Suppressor macrophage (primary cell): Measurements from ENCODE around the gene ZDBF2.
"Not testable (repeated sequence)": the region's sequence is repeated elsewhere in the genome, so short reads cannot be mapped to it uniquely, and the experiment has no call there.

Experiments used
- DNase-seq, 4 experiments: peaks; one replicate each; pipeline ENCODE4 v3.0.0-alpha.2; 2020 to 2022

The ZDBF2 gene

DNA sequence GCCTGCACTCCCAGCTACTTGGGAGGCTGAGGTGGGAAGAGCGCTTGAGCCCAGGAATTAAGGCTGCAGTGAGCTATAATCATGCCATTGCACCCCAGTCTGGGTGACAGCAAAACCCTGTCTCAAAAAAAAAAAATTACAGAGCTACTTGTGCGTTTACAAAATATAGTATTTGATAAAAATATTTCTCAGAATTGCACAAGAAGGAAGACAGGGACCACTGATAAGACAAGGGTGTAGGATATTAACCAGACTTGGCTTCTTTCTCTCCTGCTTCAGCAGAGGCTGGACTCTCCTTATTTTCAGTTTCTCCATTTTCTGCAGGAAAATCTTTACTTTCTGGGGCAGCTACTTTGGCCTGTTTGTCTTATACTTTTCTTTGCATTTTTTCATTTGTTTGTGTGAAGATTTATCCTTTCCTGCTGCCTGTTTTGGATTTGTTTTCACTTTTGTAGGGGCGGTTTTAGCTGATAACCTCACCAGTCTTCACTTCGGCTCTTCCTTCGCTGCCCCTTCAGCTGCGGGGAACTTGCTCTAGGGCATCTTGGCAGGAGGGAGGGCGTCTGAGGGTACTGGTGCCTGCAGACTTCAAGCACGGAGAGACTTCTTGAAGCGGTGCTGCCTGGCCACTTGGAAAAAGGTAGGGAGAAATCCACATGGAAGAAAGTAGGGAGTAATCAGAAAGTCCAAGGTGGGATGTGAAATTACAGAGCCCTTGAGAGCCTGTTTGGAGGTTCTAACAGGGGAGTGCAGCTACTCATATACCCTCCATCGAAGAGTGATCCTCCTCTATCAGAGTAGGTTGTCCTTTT lies 14.9 kb upstream of the ZDBF2 start:
- no peak for DNase-seq

DNA sequence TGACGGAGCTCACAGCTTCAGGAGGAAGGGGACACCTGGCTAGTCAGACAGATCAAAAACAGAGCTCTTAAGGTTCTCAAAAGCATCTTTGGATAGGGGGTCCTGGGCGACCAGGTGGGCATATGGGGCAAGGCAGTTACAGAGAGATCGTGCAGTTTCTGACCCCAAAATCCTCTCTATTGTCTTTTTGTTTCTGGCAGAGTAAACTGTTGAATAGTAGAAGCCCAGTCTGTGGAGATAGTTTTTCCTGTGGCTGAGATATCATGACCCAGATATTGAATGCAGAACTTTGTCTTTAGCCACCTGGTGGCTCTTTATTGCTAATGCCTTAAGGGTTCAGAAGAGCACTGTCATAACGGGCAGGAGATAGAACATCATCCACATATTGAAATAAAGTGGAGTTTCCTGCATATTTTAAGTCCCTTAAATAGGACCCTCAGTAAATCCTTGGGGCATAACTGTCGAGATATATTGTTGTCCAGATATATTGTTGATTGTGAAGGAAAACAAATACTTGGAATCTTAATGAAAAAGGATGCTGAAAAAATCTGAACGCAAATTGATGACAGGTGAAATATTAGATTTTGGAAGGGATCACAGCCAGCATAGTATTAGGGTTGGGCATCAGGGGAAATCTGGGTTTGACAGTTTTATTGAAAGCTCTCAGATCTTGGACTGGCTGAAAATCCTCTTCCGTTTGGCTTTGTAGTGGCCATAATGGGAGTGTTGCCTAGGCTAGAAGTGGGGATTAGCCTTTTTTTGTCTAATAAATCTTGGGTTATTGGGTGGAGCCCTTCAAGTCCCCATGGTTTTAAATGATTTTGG lies 14.1 kb upstream of the ZDBF2 start:
- DNase-seq = peak; percentile 14 to 52 (median 27)

DNA sequence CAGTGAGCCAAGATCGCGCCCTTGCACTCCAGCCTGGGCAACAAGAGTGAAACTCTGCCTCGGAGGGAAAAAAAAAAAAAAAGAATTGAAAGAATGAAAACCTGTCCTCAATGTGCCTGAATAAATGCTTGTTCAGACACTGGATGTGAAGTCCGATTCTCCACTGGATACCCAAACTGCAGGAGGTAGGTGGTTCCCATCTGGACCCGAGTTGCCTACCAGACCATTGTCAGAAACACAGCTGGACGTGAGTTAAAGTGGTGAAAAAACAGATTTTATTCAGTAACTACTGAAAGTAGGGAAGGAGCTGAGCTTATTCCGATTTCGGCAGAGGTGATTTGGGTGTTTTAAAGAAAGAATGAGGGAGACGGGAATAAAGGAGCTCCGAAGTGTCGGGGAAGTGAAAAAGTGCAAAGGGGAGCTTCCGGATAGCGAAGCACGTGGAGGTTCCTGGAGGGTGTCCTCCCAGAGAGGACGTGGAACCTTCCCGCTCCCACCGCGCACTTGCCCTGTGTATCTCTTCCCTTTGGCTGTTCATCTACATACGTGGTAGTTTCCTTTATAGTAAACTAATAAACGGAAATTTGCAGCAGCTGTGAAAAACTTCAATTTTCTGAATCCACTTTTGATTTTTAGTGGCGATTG lies 10.4 kb upstream of the ZDBF2 start:
- DNase-seq = no peak

DNA sequence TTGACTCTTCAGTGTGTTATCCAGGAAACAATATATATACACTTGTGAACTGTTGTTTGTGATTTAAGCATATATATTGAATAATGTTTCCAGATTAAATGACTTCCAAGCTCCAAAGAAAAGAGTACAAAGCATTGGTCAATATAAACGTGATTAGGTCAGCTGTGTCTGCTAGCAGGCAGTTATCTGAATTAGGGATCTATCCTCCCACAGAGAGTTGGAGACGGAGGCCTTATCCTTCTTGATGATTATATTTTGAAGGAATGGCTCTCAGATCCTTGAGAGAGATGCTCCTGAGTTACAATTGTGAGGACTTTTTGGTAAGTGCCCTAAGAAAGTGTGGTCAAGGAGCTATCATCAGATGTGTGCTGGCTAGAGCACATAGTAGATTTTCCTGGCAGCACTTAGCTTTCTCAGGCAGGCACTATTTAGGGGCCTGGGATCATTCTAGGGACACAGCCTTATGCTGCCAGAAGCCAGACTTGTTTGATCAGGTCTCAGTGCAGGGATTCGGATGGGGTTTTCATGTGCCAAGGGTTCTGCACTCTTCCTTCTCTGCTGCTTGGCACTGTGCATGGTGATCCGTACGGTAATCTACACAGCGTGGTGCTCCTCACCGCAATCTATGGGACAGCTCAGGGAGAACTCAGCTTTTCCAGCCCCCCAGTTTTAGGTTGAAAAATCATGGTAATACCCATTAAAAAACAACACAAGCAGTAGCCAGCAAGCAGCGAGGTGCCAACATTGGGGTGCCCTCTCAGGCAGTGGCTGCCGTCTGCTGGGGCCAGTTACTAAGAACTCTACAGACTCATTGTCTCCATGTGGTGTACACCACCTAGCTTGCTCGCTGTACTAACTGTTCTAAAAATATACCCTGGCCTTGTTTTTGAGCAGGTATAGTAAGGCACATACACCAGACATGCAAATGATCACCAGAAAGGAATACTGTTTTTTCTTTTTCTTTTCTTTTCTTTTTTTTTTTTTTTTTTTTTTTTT lies 8.0 kb upstream of the ZDBF2 start:
- DNase-seq = no peak

DNA sequence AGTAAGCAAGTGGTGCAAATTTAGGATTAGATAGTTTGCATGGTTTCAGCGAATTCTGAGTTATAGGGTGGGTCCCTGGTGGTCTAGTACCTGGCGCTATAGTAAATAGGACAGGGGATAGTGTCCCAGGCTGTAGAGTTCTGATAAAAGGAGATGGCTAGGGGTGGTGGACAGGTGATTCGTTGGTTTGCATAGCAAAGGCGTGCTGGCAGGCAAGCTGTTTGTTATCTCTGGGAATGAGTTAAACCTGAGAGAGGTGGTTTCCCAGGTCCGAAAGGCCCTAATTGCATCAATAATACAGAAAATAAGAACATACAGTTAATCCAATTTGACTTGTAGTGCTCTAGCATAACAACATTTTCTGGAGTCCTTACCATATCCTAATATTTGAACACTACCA lies 6.9 kb upstream of the ZDBF2 start:
- DNase-seq = no peak

DNA sequence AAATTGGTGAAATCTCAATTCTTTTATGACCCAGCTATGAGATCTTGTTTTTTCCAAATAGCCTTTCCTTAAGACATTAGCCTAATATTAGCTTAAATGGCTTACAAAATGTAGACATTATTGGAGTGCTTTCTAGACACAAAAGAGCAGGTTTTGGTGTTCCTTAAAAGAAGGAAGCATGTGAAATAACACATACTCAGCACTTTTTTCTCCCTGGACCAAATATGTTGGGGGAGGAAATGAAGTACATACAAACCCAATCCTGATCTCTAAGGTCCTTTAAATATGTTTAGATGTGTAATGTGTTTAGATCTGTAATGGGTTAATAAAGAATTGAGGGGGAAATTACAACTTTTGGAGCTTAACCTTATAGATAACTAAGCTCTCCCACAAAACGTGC lies 3.4 kb upstream of the ZDBF2 start:
- DNase-seq = no peak

DNA sequence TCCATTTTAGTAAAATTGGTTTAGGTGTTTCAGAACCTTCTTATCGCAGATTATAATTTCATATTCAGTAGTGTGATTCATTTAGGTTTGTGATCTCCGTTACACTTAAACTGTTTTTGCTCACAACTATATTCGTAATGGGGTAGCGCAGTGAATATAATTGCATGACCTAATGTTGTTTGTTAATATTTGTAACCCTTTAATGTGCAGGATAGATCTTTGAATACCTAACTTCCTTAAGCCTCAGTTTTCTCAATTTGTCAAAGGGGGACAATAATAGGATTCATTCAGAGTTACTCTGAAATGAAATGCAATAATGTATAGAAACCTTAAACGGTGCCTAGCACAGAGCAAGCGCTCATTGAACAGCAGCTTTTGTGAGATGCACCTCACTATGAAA lies 558 bp upstream of the ZDBF2 start:
- DNase-seq = no peak

DNA sequence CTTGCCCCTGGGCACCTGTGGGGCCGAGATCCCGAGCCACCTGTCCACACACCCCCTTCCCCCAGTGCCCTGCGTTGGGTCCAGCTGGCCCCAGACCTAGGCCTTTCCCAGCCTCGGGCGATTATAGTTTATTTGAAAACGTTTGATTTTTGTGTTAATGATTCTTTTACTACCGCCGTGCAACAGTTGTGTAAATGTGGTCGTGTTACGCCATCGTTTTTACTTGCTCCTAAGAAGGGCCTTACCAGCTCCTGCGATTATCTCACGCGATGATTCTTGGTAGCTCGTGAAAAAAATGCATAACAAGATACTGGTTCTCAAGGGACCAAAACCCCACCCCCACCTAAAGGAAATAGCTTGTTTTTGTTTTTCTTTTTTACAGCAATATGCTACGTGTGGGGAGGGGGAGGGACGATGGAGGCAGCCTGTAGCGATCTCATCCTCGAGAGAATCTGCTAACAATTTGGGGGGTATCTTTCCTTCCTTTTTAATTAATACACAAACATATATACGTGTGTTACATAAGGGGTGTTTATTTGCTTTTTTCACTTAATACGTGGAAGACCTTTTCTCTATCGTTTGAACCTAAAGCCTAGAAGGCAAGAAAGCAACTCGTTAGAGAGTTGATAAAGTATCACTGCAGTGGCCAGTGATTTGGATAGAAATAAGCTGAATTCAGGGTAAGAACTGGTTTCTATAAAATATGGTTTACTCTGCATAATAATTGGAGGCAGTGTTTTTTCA lies 1.0 kb downstream of the ZDBF2 start:
- DNase-seq = peak in 1 of 4 experiments; percentile 19

DNA sequence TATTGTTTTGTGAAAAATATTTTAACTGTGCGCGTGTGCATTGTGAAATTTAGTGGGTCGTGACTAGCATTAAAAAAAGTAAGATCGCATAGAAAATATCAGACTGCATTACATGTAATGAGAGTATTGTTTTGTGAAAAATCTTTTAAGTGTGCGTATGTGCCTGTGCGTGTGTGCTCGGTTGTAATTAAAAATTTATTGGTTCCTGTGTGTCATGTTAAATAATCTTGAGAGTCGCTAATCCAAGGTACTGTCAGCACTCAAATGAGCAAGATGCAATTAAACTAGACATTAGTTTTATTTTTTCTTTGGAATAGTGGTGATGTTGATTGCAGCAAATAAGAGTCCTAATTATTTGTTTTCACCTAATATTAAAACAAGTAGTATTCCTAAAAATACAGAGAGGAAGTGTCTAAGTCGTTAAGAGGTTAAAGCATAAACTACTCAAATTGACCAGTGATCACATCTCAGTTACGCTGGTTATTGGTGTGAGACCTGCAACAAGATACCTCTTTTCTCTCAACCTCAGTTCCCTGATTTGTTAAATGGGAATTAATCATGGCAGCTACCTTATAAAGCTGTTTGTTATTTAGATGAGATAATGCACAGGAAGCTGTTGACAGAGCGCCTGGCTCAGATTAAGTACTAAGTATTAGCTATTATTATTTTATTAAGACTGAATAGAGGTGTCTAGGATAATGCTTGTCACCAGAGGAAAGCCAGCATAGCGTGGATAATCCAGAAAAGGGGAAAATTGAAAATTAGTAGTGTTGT lies 1.9 kb downstream of the ZDBF2 start:
- DNase-seq = no peak

DNA sequence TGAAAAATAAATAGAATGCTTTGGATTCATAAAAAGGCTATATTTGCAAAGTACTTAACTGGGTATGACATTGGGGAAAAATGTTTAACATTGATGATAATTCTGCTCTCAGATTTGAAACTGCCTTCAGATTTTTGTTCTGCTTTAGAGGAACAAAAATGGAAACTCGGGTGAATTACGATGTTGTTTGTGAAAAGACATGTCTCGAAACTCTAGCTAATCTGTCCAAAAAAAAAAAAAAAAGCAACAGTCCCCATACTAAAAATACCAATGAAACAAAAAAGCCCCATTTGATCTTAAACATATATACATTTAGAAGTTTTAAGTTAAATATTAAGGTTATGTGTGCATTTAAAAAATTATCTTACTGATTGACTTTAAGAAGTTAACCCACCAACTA lies 3.0 kb downstream of the ZDBF2 start:
- no peak for DNase-seq

DNA sequence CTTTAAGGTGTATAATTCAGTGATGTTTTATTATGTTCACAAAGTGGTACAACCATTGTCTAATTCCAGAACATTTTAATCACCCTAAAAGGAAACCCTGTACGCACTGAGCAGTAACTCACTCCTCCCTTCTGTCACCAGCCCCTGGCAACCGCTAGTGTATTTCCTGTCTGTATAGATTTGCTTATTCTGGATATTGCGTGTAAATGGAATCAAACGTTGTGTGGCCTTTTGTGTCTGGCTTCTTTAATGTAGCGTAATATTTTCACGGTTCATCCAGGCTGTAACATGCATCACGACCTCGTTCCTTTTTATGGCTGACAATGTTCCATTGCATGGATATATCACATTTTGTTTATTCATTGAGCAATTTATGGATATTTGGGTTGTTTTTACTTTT lies 8.3 kb downstream of the ZDBF2 start:
- DNase-seq = no peak

DNA sequence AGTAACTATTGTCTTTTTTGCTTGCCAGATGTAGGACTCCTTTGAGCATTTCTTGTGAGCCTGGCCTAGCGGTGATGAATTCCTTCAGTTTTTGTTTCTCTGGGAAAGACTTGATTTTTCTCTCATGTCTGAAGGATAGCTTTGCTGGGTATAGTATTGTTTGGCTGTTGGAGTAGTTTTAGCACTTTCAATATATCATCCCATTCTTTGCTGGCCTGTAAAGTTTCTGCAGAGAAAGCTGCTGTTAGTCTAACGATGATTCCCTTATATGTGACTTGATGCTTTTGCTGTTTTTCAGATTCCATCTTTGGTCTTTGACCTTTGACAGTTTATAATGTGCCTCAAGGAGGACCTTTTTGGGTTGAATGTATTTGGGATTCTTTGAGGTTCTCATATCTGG lies 12.7 kb downstream of the ZDBF2 start:
- DNase-seq = no peak

DNA sequence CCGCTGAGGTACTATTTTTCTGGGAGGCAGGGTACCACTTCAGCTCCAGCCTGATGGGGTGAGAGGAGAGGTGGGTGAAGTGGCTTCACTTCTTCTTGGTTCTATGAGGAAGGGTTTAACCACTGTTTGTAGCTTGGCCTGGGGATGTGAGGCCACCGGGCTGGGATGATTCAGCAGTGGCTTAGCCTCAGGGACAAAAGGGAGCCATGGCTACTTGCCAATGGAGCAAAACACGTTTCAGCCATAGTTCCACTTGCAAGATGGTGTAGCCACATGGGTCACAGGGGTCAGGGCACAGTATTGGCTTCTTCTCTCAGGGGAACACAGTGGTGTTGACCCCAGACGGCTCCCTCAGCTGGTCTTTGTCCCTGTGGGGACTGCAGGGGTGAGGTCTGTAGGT lies 14.9 kb downstream of the ZDBF2 start:
- no peak for DNase-seq

DNA sequence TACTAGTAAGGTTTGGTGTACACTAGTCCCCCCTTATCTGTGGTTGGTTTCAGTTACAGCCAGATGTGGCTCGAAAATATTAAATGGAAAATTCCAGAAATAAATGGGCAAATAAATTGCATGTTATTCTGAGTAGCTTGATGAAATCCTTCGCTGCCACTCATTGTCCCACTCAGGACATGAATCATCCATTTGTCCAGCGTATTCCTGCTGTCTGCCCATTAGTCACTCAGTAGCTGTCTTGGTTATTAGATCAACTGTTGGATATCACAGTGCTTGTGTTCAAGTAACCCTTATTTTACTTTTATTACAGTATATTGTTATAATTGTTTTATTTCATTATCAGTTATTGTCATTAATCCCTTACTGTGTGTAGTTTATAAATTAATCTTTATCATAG lies 21.7 kb downstream of the ZDBF2 start:
- no peak for DNase-seq

DNA sequence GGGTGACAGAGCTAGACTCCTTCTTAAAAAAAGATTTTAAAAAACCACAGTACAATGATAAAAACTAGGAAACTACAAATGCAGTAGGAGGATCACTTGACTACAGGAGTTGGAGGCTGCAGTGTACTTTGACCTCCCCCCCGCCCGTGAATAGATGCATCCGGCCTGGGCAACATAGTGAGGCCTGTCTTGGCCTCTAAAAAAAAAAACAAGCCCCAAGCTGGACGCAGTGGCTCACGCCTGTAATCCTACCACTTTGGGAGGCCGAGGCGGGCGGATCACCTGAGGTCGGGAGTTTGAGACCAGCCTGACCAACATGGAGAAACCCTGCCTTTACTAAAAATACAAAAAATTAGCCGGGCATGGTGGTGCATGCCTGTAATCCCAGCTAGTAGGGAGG lies 25.1 kb downstream of the ZDBF2 start:
- DNase-seq = not testable (repeated sequence)

DNA sequence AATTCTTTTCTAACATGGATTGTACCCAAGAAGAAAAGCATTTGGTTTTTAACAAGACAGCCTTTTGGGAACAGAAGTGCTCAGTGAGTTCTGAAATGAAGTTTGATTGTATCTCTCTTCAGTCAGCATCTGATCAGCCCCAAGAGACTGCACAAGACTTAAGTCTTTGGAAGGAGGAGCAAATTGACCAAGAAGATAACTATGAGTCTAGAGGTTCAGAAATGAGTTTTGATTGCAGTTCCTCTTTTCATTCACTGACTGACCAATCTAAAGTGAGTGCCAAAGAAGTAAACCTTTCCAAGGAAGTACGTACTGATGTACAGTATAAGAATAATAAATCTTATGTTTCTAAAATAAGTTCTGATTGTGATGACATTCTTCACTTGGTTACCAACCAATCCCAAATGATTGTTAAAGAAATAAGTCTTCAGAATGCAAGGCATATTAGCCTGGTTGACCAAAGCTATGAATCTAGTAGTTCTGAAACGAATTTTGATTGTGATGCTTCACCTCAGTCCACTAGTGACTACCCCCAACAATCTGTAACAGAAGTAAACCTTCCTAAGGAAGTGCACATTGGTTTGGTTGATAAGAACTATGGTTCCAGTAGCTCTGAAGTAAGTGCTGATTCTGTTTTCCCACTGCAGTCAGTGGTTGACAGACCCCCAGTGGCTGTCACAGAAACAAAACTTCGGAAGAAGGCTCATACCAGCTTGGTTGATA lies 31.2 kb downstream of the ZDBF2 start:
- DNase-seq = no peak

DNA sequence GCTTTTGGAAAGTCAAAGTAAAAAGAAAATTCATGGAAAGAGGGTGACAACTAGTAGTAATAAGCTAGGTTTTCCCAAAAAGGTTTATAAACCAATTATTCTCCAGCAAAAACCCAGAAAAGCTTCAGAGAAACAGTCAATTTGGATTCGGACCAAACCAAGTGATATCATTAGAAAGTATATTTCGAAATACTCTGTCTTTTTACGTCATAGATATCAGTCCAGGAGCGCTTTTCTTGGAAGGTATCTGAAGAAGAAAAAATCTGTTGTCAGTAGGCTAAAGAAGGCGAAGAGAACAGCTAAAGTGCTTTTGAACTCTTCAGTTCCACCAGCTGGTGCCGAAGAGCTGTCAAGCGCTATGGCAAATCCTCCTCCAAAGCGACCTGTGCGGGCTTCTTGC lies 36.6 kb downstream of the ZDBF2 start:
- DNase-seq = no peak

DNA sequence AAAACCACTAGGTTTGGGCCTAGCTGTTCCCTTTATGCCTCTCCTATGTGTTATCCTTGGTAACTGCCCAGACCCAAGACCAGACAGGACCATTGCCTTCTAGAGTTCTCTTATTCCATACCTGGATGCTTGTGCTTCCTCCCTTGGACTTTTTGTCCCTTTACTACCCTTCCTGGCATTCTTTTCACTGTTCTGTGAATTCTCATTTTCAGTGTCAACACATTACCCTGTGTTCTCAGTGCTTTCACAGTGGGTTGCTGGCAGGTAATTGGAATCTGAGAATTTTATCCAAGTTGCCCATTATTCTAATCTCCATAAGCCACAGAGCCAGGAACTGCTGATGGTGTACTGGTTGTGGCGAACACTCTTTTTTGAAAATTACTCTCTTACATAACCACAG lies 41.7 kb downstream of the ZDBF2 start:
- DNase-seq = no peak

DNA sequence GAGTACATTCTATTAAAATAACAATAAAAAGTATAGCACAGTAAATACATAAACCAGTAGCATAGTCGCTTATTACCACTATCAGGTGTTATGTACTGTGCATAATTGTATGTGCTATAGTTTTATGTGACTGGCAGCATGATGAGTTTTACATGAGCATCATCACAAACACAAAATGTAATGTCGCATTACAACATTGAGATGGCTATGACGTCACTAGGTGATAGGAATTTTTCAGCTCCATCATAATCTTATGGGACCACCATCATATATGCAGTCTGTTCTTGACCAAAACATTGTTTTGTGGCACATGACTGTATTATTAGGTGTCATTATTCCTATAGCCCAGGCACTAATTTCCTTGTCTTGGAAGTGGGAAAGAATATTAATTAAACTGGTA lies 48.6 kb downstream of the ZDBF2 start:
- no peak for DNase-seq

DNA sequence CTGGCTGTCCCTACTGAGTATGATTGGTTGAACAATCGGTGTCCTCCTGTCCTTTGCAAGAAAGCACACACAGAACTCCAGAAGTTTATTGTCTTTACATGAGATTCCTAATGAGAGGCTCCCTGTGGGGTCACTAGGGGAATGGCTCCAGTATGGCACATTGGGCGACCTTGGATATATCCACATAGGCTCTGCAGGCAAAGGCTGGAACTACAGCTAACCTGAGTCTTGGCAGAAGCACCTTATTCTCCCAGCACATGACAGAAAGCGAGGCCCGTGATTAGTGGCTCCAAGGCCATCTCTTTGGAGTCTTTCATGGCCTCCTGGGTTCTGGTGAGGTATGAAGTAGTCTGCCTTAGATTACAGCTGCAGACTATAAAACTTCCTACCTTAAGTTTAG lies 49.0 kb downstream of the ZDBF2 start:
- no peak for DNase-seq
